ENCODE measurements around the gene TTR.

TTR gene

GRCh38 chr18:31581498-31582197 lies 10.0 kb upstream of the TTR start:
- DNase-seq: no peak

- no peak for DNase-seq
Measured at GRCh38 chr18:31583185-31583854, 8.4 kb upstream of the TTR start.

- DNase-seq: no peak
Measured at GRCh38 chr18:31585991-31586390, 5.7 kb upstream of the TTR start.

GRCh38 chr18:31586616-31587015 lies 5.1 kb upstream of the TTR start:
- no peak for DNase-seq

- DNase-seq: no peak
Measured at GRCh38 chr18:31587529-31587928, 4.1 kb upstream of the TTR start.

- no peak for DNase-seq
Measured at GRCh38 chr18:31590570-31590969, 1.1 kb upstream of the TTR start.

- no peak for DNase-seq
Measured at GRCh38 chr18:31591113-31591512, 564 bp upstream of the TTR start.

GRCh38 chr18:31592506-31593157 lies 955 bp downstream of the TTR start:
- DNase-seq: no peak

- DNase-seq: no peak
Measured at GRCh38 chr18:31595121-31595771, 3.6 kb downstream of the TTR start.

GRCh38 chr18:31596081-31596872 lies 4.6 kb downstream of the TTR start:
- no peak for DNase-seq

GRCh38 chr18:31598021-31598805 lies 6.5 kb downstream of the TTR start:
- DNase-seq: no peak

GRCh38 chr18:31603315-31603714 lies 11.6 kb downstream of the TTR start:
- DNase-seq: peak; percentile 20

GRCh38 chr18:31606265-31606664 lies 14.6 kb downstream of the TTR start:
- DNase-seq: no peak

- no peak for DNase-seq
Measured at GRCh38 chr18:31607384-31607783, 15.7 kb downstream of the TTR start.

- DNase-seq: no peak
Measured at GRCh38 chr18:31609886-31610285, 18.2 kb downstream of the TTR start.

- no peak for DNase-seq
Measured at GRCh38 chr18:31610286-31611205, 18.9 kb downstream of the TTR start.

- no peak for DNase-seq
Measured at GRCh38 chr18:31611511-31611910, 19.8 kb downstream of the TTR start.

- DNase-seq: no peak
Measured at GRCh38 chr18:31612124-31612523, 20.4 kb downstream of the TTR start.

GRCh38 chr18:31614044-31614443 lies 22.4 kb downstream of the TTR start:
- no peak for DNase-seq

GRCh38 chr18:31616586-31616985 lies 24.9 kb downstream of the TTR start:
- no peak for DNase-seq
